Gastrocnemius medialis (tissue), 4 donors: ENCODE measurements around the gene UBR4. TPM values are rescaled to one million over a fixed set of nuclear protein-coding genes. Genes with fewer than 3 reads are reported as not detected.

Experiments
- ATAC-seq, 2 donors: fragments of 150-250 bp; one replicate each; pipeline ENCODE4 v1.9.1; 2016
- DNase-seq, 2 donors: peaks; one replicate each; pipeline ENCODE4 v3.0.0-alpha.2; 2019
- H3K27ac ChIP-seq, 4 donors: fragments of 200-600 bp; sonication (generic); 1 replicate in 1 of 4; 2 replicates in 3 of 4; pipeline ENCODE4 v1.5.1; 2016 to 2018; ENCODE audit warnings: mild to moderate bottlenecking in 2 of 4, moderate library complexity in 1 of 4
- H3K27me3 ChIP-seq, 3 donors: fragments of 200-600 bp; sonication (generic) in 2 of 3; 1 replicate in 1 of 3; 2 replicates in 2 of 3; pipeline versions ENCODE4 v1.5.1 to v1.6.0; 2016 to 2019; ENCODE audit warnings: mild to moderate bottlenecking in 1 of 3, moderate library complexity in 1 of 3
- H3K36me3 ChIP-seq, 2 donors: fragments of 200-600 bp; sonication (generic) in 1 of 2; one replicate each; pipeline ENCODE4 v1.5.1; 2017 to 2018
- H3K4me1 ChIP-seq, 2 donors: fragments of 200-600 bp; sonication (generic) in 1 of 2; one replicate each; pipeline ENCODE4 v1.5.1; 2016 to 2017; ENCODE audit warnings: mild to moderate bottlenecking in 2 of 2
- H3K4me3 ChIP-seq, 4 donors: fragments of 200-600 bp; sonication (generic) in 3 of 4; 1 replicate in 1 of 4; 2 replicates in 3 of 4; pipeline ENCODE4 v1.5.1; 2016 to 2019; ENCODE audit warnings: mild to moderate bottlenecking in 2 of 4
- H3K9me3 ChIP-seq, 3 donors: fragments of 200-600 bp; sonication (generic) in 2 of 3; 1 replicate in 1 of 3; 2 replicates in 2 of 3; pipeline ENCODE4 v1.5.1; 2016 to 2019
- POLR2A ChIP-seq, 2 donors: fragments of 450-650 bp; IDR thresholded peaks; one replicate each; pipeline ENCODE4 v1.6.1; 2017; ENCODE audit warnings: antibody characterized with exemption in 2 of 2, mild to moderate bottlenecking in 2 of 2, moderate library complexity in 2 of 2
- in situ Hi-C, 4 donors: fragments of 200-750 bp; cut with MboI; loops; one replicate each; pipeline versions ENCODE4 v1.15.0 to v1.8.0; 2017; ENCODE audit warnings: low sequenced_read_pairs in 4 of 4
- intact Hi-C: fragments of 100-400 bp; cut with DNase I; formaldehyde crosslinking; loops from one replicate; pipeline ENCODE4 v1.15.1; 2023; ENCODE audit warnings: low total_unique reads
- total RNA-seq, 4 donors: library from RNA; depleted of rRNA; stranded (reverse); fragments of >200 nt; gene quantifications; one replicate each; pipeline versions ENCODE4 v1.1.0 to v1.2.3, GENCODE V29; 2016
- TF ChIP-seq, protein P1 (sequence below), 5 experiments: fragments of 450-650 bp in 3 of 5; fragments of 200-600 bp in 2 of 5; sonication (generic) in 2 of 5; IDR thresholded peaks in 4 of 5; conservative IDR thresholded peaks in 1 of 5; 1 replicate in 4 of 5; 2 replicates in 1 of 5; pipeline ENCODE4 v1.5.1; 2016 to 2019; ENCODE audit warnings: antibody characterized with exemption in 5 of 5, mild to moderate bottlenecking in 3 of 5, moderate library complexity in 3 of 5

Gene UBR4
- total RNA-seq, 4 donors from 2014 or later, result 156 to 293 (median 197) TPM

DNA sequence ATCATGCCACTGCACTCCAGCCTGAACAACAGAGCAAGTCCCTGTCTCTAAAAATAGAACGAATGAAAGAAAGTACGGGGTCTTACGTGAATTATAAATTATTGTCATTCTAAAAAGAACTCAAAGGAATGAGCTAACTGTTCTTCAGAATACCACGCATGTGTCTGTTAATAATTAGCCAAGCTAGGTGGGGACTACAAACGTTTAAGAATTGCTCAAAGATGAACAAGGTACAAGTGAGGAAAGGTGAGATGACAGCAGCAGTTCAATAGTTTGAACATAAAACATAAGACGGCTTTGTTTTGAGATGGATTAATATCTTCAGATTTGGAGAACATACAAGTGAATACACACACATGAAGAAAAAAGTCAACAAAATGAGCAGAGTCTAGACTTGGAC lies 79.6 kb downstream of the UBR4 start:
- no peak for ATAC-seq
- H3K36me3 ChIP-seq, result peaks cover 7 to 95% of the 10 kb centered on the region in 2 donors
- H3K27me3 ChIP-seq, result no peaks in the 10 kb centered on the region
- in situ Hi-C loops (no loop called here), intact Hi-C loops (no loop called here)
- H3K4me3 ChIP-seq, result no peak overlapping the region
- H3K4me1 ChIP-seq, result no peaks in the 10 kb centered on the region
- peaks cover 0 to 4% (median 0%) of the 10 kb centered on the region in 3 donors for H3K9me3 ChIP-seq
- no peak for DNase-seq
- TF ChIP-seq, protein P1, sequence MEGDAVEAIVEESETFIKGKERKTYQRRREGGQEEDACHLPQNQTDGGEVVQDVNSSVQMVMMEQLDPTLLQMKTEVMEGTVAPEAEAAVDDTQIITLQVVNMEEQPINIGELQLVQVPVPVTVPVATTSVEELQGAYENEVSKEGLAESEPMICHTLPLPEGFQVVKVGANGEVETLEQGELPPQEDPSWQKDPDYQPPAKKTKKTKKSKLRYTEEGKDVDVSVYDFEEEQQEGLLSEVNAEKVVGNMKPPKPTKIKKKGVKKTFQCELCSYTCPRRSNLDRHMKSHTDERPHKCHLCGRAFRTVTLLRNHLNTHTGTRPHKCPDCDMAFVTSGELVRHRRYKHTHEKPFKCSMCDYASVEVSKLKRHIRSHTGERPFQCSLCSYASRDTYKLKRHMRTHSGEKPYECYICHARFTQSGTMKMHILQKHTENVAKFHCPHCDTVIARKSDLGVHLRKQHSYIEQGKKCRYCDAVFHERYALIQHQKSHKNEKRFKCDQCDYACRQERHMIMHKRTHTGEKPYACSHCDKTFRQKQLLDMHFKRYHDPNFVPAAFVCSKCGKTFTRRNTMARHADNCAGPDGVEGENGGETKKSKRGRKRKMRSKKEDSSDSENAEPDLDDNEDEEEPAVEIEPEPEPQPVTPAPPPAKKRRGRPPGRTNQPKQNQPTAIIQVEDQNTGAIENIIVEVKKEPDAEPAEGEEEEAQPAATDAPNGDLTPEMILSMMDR (IDR thresholded peaks at IDR 0.05 in 4 of 5, conservative IDR thresholded peaks at IDR 0.05 in 1 of 5), result no peak
- TF ChIP-seq POLR2A (IDR thresholded peaks at IDR 0.05), result no peak
- H3K27ac ChIP-seq, result no peak overlapping the region

- TF ChIP-seq, protein P1 (IDR thresholded peaks at IDR 0.05 in 4 of 5, conservative IDR thresholded peaks at IDR 0.05 in 1 of 5), result no peak
- TF ChIP-seq POLR2A (IDR thresholded peaks at IDR 0.05), result no peak
- peaks cover 15 to 95% of the 10 kb centered on the region in 2 donors for H3K36me3 ChIP-seq
- H3K27me3 ChIP-seq, result no peaks in the 10 kb centered on the region
- intact Hi-C loops, result no loop called here
- H3K4me1 ChIP-seq, result no peaks in the 10 kb centered on the region
- ATAC-seq (no peak), DNase-seq (no peak)
- peaks cover 0 to 4% (median 0%) of the 10 kb centered on the region in 3 donors for H3K9me3 ChIP-seq
- H3K27ac ChIP-seq, result no peak overlapping the region
- in situ Hi-C loops, result no loop called here
- H3K4me3 ChIP-seq, result no peak overlapping the region
These were observed 81.0 kb downstream of the UBR4 start for GRCh38 chr1:19128968-19129514.

- intact Hi-C loops, result no loop called here
These were observed 85.8 kb downstream of the UBR4 start for GRCh38 chr1:19124273-19124672.

GRCh38 chr1:19123837-19124236 lies 86.2 kb downstream of the UBR4 start:
- TF ChIP-seq, protein P1 (IDR thresholded peaks at IDR 0.05 in 4 of 5, conservative IDR thresholded peaks at IDR 0.05 in 1 of 5), result no peak
- TF ChIP-seq POLR2A (IDR thresholded peaks at IDR 0.05), result no peak
- Histone ChIP-seq H3K4me1 (no peaks in the 10 kb centered on the region), H3K36me3 (peaks cover 30 to 100% of the 10 kb centered on the region in 2 donors), H3K27ac (no peak overlapping the region), H3K4me3 (no peak overlapping the region), H3K27me3 (no peaks in the 10 kb centered on the region), H3K9me3 (no peaks in the 10 kb centered on the region)
- DNase-seq (no peak), ATAC-seq (no peak)
- in situ Hi-C loops, result no loop called here
- intact Hi-C loops, result no loop called here

More at GRCh38 chr1:19124273-19124672, 85.8 kb downstream of the UBR4 start:
- no peaks in the 10 kb centered on the region for H3K27me3 ChIP-seq
- H3K36me3 ChIP-seq, result peaks cover 27 to 100% of the 10 kb centered on the region in 2 donors
- no peak overlapping the region for H3K4me3 ChIP-seq
- H3K4me1 ChIP-seq, result no peaks in the 10 kb centered on the region
- H3K27ac ChIP-seq, result no peak overlapping the region
- in situ Hi-C loops, result no loop called here
- ATAC-seq (no peak), DNase-seq (no peak)
- TF ChIP-seq, protein P1 (IDR thresholded peaks at IDR 0.05 in 4 of 5, conservative IDR thresholded peaks at IDR 0.05 in 1 of 5), result no peak
- TF ChIP-seq POLR2A (IDR thresholded peaks at IDR 0.05), result no peak
- no peaks in the 10 kb centered on the region for H3K9me3 ChIP-seq

- Histone ChIP-seq H3K27ac (no peak overlapping the region), H3K4me1 (no peaks in the 10 kb centered on the region), H3K36me3 (peaks cover 31 to 99% of the 10 kb centered on the region in 2 donors), H3K9me3 (no peaks in the 10 kb centered on the region), H3K27me3 (no peaks in the 10 kb centered on the region), H3K4me3 (no peak overlapping the region)
- intact Hi-C loops (no loop called here), in situ Hi-C loops (no loop called here)
- no peak for TF ChIP-seq POLR2A (IDR thresholded peaks at IDR 0.05)
- TF ChIP-seq, protein P1 (IDR thresholded peaks at IDR 0.05 in 4 of 5, conservative IDR thresholded peaks at IDR 0.05 in 1 of 5), result no peak
- DNase-seq (no peak), ATAC-seq (no peak)
These were observed 87.4 kb downstream of the UBR4 start for GRCh38 chr1:19122668-19123067.
